GDM1 (cell line): ENCODE data around the gene HS6ST1.
"Not testable (repeated sequence)": the region's sequence is repeated elsewhere in the genome, so short reads cannot be mapped to it uniquely, and the experiment has no call there.

Experiments
- DNase-seq: peaks from one replicate; lab custom pipeline; 2025; lab: John Stamatoyannopoulos, UW

HS6ST1 gene

GRCh38 chr2:128321784-128322714 is 3.4 kb upstream of the HS6ST1 start:
- peak; percentile 74 for DNase-seq

DNA sequence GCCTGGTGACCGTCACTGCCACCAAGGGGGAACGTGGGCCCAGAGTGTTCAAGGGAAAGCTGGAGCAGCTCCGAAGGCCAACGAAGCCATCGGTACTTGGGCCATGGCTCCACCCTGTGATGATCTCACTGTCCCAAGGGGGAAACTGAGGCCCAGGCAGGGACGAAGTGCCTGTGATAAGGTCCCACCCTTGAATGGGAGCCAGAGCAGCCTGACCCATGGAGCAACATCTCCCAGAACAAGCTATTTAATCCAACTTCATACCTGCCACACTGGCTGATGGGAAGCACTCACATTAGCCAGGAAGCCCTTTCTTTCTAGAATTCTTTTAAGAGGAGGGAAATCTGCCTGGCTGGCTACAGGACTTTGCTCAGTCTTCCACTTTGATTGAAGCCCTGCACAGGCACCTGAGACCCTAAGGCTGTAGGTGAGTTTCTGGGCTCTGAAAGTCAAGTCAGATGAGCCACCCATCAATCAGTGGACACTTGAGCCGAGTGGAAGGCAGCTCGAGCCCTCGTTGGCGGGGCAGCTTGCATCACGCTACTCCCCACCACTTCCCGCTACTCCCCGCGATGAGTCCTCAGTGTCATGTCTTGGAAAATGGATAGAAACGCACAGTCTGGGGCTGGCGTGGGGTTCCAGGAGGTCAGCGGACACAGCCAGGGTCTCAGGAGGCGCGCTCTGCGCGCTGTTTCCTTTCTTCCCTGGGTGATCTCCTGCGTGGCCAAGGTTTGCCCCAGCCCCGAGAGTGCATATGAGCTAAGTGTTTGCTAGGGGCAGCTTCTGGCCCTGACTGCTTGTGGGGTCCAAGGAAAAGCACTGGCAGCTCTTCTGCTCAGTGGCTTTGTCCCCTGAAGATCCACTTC is 2.5 kb upstream of the HS6ST1 start:
- DNase-seq = no peak

GRCh38 chr2:128320192-128320905 is 1.7 kb upstream of the HS6ST1 start:
- no peak for DNase-seq

DNA sequence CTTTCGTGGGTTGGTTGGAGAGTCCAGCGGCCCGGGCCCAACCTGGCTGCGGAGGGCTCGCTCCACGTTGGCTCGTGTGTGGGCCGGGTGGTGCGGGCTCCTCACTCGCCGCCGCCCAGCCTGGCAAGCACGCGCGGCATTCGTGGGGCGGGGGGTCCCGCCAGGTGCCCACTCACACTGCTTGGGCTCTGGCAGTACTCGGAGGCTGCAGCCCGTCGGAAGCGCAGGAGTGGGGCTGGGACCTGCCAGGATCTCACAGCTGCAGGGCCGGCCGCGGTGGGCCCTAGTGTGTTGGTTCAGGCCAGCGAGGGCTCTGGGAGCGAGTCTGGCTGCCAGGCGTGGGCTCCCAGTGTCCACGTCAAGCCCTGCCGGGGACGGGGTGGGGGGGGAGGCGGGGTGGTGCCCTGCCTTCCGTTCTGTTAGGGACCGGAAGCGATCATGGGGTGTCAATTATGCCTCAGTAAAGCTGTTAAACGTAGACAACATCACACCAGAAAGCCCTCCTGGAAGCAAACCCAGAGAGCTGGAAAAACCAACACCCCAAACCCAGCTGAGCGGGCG is 1.0 kb upstream of the HS6ST1 start:
- DNase-seq = no peak

DNA sequence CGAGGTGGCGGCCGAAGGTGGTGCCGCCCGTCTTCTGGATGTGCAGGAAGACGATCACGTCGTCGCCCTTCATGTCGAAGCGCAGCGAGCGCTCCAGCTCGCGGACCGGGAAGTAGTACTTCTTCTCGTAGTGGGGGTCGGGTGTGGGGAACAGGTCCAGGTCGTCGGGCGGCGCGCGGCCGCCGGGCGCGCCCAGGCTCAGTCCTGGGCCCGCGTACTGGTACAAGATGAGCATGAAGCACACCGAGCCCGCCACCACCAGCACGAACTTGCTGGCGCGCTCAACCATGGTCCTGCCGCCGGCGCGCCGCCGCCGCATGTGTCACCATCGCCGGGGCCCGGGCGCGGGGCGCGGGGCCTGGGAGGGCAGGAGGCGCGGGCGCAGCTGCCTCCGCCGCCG is 423 bp downstream of the HS6ST1 start:
- not testable (repeated sequence) for DNase-seq

- DNase-seq = not testable (repeated sequence)
Measured at GRCh38 chr2:128317899-128318225, 806 bp downstream of the HS6ST1 start.

DNA sequence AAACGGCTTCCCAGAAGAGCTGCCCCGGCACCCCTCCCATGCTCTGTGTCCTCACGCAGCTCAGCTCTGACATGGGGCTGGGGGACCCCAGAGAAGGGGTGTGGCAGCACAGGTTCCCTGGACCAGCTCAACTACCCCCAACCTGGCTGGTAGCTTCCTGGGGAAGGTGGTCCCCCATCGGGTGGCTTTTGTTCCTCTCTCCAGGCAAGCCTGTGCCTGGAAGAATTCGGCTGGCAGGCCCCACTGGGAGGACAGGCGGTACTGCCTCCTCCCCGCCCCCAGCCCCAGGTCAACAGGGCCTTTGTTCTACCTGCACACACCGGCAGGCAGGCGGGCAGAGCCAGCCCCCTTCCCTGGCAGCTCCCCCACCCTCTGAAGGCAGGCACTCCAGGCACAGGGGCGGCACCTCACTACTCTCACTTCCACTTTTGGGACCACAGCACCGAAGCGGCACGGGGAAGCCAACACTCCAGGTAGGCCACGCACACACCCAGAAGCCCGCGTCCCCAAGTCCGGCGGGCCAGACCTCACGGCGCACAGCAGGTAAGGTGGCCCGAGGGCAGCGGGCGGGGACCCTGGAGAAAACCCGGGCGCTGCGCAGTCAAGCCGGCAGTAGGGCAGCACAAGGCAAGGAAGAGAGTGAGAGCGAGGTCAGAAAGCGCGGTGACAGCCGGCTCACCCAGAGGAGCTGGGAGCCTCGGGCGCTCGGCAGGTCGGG is 1.3 kb downstream of the HS6ST1 start:
- no peak for DNase-seq

DNA sequence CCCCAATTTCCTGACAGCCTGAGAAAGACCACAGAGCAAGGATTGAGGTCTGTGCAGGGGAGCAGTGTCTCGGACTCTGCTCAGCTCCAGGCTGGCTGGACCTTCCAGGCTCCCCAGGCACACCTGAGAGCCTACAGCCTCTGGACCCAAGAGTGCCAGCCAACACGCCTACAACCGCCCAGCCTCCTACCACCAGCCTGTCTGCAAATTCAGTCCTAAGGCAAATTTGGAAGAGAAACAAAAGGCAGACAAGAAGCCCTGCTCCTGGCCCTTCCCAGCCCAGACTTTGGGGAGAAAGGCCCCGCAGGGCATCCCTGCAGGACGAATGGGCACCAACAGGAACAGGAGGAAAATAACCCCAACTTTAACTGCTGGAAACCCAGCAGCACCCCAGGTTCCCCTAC is 1.9 kb downstream of the HS6ST1 start:
- no peak for DNase-seq

GRCh38 chr2:128315829-128316776 is 2.6 kb downstream of the HS6ST1 start:
- no peak for DNase-seq

GRCh38 chr2:128315122-128315828 is 3.4 kb downstream of the HS6ST1 start:
- no peak for DNase-seq

DNA sequence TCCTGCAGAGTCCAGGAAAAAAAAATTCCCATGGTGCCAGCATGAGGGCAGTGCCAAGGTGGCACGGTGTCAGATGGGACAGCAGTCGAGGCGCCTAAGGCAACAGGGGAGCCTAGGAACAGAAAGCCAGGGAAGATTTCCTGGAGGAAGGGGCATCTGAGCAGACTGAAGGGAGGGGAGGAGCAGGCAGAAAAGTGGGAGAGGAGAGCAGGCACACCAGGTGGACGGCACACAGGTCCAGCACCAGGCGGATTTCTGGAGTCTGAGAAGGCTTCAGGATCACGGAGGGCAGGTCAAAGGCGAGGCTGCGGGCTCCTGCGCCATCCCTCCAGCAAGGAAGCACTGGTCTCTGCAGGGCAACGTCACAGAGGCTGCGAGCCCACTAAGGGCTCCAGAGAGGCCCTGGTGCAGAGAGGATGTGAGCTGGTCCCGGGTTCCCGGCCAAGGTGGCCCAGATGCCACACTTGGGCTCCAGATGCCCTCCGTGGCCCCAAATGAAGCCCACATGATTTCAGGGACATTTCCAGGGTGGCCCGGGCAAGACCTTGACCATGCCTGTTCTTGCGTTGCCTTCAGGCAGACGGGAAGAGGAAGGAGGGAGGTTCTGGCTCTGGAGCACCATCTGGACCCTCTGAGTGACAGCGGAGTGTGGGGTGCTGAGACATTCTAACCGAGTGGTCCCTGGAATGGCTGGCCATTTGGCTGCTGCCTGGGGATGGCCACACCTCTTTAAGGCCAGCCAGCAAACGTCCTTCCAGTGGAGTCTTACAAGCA is 4.1 kb downstream of the HS6ST1 start:
- DNase-seq = no peak

DNA sequence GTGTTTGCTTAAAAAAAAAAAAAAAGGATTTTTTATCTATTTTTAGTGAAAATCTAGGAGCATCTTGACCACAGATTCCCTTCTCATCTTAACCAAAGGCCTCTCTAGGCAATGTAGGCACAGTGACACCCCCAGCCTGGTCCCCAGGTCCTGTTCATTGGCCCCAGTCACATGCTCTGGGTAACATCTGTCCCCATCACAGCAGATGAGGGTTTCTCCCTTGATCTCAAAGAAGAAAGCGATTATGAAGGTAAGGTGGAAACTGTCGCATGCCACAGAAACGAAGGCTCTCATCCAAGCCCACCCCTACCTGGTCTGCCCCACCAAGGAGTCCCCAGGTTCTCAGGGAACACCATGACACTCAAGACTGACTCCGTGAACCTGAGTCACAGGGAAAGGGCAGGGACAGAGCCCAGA is 4.7 kb downstream of the HS6ST1 start:
- no peak for DNase-seq

GRCh38 chr2:128313091-128313836 is 5.4 kb downstream of the HS6ST1 start:
- DNase-seq = no peak

- DNase-seq = no peak
Measured at GRCh38 chr2:128312411-128312810, 6.3 kb downstream of the HS6ST1 start.

- DNase-seq = no peak
Measured at GRCh38 chr2:128311755-128312341, 6.8 kb downstream of the HS6ST1 start.

DNA sequence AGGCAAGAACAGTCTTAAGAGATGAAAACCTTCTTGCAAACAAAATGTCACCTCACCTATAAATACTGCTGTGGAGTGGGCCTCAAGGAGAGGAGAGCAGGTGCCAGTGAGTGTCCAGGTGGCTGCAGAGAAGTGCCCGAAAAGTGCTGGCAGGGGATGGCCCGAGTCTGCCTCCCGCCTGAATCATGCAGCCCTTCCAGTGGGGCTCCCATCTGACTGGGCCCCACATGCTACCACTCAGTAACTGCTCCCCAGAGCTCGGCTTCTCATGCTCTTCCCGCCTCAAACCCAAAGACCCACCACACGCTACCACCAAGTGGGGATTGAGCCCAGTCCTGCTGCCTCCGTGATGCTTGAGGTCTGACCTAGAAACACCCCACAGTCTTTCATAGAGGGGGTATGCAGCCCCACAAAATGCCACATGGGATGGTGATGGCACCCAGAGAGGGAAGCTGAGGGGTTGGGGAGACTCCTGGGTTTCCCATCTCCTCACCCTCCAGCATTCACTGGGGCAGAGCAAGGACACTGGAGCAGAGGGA is 7.4 kb downstream of the HS6ST1 start:
- no peak for DNase-seq

DNA sequence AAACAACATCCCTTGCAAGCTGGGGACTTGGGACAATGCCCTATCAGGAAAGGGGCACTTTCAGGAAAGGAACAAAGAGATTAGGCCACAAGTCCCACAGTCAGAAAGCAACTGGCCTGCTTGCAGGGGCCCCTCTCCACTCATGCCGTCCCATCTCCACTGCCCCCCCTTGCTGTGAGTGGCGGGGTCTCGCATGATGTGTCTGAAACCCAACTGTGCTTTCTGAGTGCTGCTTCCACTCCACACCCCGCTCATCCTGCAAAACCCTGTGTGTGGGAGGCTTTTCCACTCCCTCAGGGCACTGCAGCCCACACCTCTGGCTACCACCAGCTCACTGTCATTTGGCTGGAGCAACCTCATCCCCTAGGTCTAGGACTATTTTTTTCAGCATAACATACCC is 7.9 kb downstream of the HS6ST1 start:
- DNase-seq = no peak
